IPS DF 4.7 (cell line): ENCODE data around the gene PRDX1.
"Not testable (repeated sequence)": the region's sequence is repeated elsewhere in the genome, so short reads cannot be mapped to it uniquely, and the experiment has no call there.

Experiments
- DNase-seq: peaks from one replicate; pipeline ENCODE4 v3.0.0-alpha.2; 2013; ENCODE audit warnings: low spot score; ENCODE audit errors: extremely low read depth

PRDX1 gene

GRCh38 chr1:45507195-45507594, 14.5 kb downstream of the PRDX1 start:
- no peak for DNase-seq

- no peak for DNase-seq
Observed at GRCh38 chr1:45503462-45504360, 18.0 kb downstream of the PRDX1 start.

GRCh38 chr1:45501505-45501859, 20.2 kb downstream of the PRDX1 start:
- DNase-seq, result no peak

- DNase-seq, result no peak
Observed at GRCh38 chr1:45499415-45499769, 22.3 kb downstream of the PRDX1 start.

- no peak for DNase-seq
Observed at GRCh38 chr1:45498279-45498678, 23.4 kb downstream of the PRDX1 start.

- no peak for DNase-seq
Observed at GRCh38 chr1:45493116-45493697, 28.5 kb downstream of the PRDX1 start.

- DNase-seq, result no peak
Observed at GRCh38 chr1:45492691-45493090, 29.0 kb downstream of the PRDX1 start.

GRCh38 chr1:45491487-45492260, 30.0 kb downstream of the PRDX1 start:
- no peak for DNase-seq

GRCh38 chr1:45490626-45491486, 30.8 kb downstream of the PRDX1 start, which contains the start of gene TESK2:
TESK2 (minus strand) TSS chr1:45491163; CDS start chr1:45457785, 33,378 bp downstream.
- peak; percentile 100 for DNase-seq

GRCh38 chr1:45490121-45490625, 31.5 kb downstream of the PRDX1 start:
- DNase-seq, result no peak

- not testable (repeated sequence) for DNase-seq
Observed at GRCh38 chr1:45489379-45489778, 32.3 kb downstream of the PRDX1 start.

GRCh38 chr1:45488666-45489377, 32.9 kb downstream of the PRDX1 start:
- DNase-seq, result no peak

GRCh38 chr1:45485949-45486348, 35.7 kb downstream of the PRDX1 start:
- no peak for DNase-seq

- DNase-seq, result no peak
Observed at GRCh38 chr1:45479039-45479748, 42.5 kb downstream of the PRDX1 start.

- DNase-seq, result no peak
Observed at GRCh38 chr1:45478121-45478814, 43.4 kb downstream of the PRDX1 start.

GRCh38 chr1:45477646-45478045, 44.0 kb downstream of the PRDX1 start:
- no peak for DNase-seq

- not testable (repeated sequence) for DNase-seq
Observed at GRCh38 chr1:45474194-45474593, 47.5 kb downstream of the PRDX1 start.

GRCh38 chr1:45473302-45473701, 48.4 kb downstream of the PRDX1 start:
- no peak for DNase-seq

- no peak for DNase-seq
Observed at GRCh38 chr1:45470306-45470798, 51.3 kb downstream of the PRDX1 start.
